Activated naive CD4-positive, alpha-beta T cell treated with anti-CD3 and anti-CD28 coated beads for 36 hours (primary cell): ENCODE results near the gene MRPL40. TPM values are rescaled to one million over a fixed set of nuclear protein-coding genes. Genes with fewer than 3 reads are reported as not detected.
"Not testable (repeated sequence)": the region's sequence is repeated elsewhere in the genome, so short reads cannot be mapped to it uniquely, and the experiment has no call there.

Experiments used
- CTCF ChIA-PET: fragments of 350-600 bp; sonication (Branson Sonifier 250); formaldehyde crosslinking; loops from one replicate; lab custom pipeline; 2021; ENCODE audit warnings: antibody characterized with exemption; lab: Charles Lee
- DNase-seq: peaks from one replicate; pipeline ENCODE4 v3.0.0-alpha.2; 2020
- H3K27ac Mint-ChIP-seq: one replicate; pipeline ENCODE4 v1.8.0; 2021; ENCODE audit warnings: mild to moderate bottlenecking, mixed read lengths
- H3K27me3 Mint-ChIP-seq: one replicate; pipeline ENCODE4 v1.8.0; 2021; ENCODE audit warnings: low read depth, mixed read lengths
- H3K36me3 Mint-ChIP-seq: one replicate; pipeline ENCODE4 v1.8.0; 2021; ENCODE audit warnings: low read depth, mixed read lengths
- H3K4me1 Mint-ChIP-seq: one replicate; pipeline ENCODE4 v1.8.0; 2021; ENCODE audit warnings: low read depth, mixed read lengths
- H3K4me3 Mint-ChIP-seq: one replicate; pipeline ENCODE4 v1.8.0; 2021; ENCODE audit warnings: mild to moderate bottlenecking, moderate library complexity, mixed read lengths
- H3K9me3 Mint-ChIP-seq: one replicate; pipeline ENCODE4 v1.8.0; 2021; ENCODE audit warnings: mixed read lengths
- intact Hi-C: fragments of 100-400 bp; cut with micrococcal nuclease; formaldehyde crosslinking; loops from one replicate; pipeline ENCODE4 v1.15.1; 2023
- total RNA-seq, 2 experiments: library from RNA; stranded (reverse); gene quantifications; one replicate each; pipeline ENCODE4 v1.2.3, GENCODE V29; 2021

The MRPL40 gene
- total RNA-seq, 2 experiments from 2014 or later: 32.6 to 34.9 TPM

DNA sequence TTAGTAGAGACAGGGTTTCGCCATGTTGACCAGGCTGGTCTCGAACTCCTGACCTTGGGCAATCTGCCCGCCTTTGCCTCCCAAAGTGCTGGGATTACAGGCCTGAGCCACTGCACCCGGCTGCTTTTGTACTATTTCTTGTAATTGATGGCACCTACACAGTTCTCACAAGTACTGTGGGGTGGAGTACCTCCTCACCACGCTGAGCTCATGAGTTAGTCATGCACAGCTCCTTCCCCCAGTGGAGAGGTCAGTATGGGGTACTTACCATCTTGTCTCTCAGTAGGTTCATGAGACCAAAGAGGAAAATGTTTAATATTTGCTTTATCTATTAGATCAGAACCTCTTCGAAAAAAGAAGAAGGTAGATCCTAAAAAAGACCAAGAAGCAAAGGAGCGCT lies 2.1 kb downstream of the MRPL40 start:
- intact Hi-C loops: loop anchor here (5.0 kb wide), 5 partner anchors 142 to 683 kb away; partner anchors contain the start of genes CLTCL1, DGCR2, RANBP1 and SLC25A1
- peaks cover 31% of the 10 kb centered on the region for H3K4me1 Mint-ChIP-seq
- peak overlapping the region; percentile 36 for H3K27ac Mint-ChIP-seq
- DNase-seq: no peak
- no peaks in the 10 kb centered on the region for H3K27me3 Mint-ChIP-seq
- H3K9me3 Mint-ChIP-seq: no peaks in the 10 kb centered on the region
- H3K4me3 Mint-ChIP-seq: no peak overlapping the region
- peaks cover 6% of the 10 kb centered on the region for H3K36me3 Mint-ChIP-seq
- CTCF ChIA-PET: interaction anchor here (0.9 kb wide), 1 partner anchor 10 kb away, joined by 3 read pairs; no protein-coding TSS in a partner anchor

DNA sequence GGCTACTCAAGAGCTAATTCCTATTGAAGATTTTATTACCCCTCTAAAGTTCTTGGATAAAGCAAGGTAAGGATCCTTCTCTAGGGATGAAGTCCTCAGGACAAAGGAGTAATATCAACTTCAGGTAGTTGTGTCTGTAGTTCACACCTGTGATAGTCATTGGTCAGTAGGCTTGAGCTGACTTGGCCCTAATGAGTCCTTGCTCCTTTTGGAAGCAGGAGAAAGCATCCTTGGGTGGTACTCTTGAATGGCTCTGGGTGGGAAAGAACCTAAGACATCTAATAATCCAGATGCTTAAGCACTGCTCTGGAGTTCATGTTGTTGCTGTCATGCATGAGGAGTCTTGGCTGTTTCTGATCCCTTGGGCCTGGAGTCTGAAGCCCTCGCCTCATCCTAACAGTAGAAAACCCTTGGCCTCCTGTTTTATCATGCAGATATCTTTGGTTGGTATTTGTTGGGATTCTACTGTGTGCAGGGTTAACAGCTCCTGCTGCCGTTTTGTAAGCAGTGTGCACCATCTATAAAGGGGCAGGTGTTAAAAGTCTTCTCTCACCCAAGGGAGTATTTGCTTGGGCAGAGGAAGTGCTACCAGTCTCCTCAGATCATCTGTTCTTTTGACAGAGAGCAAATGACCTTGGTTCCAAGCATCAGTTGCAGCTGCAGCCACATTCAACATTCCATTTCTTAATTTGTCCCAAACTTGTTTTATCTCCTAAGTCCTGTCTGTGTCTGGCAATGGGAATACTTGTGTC lies 2.7 kb downstream of the MRPL40 start:
- no peak for DNase-seq
- Mint-ChIP-seq H3K36me3 (peaks cover 6% of the 10 kb centered on the region), H3K27me3 (no peaks in the 10 kb centered on the region), H3K4me3 (no peak overlapping the region), H3K4me1 (peaks cover 25% of the 10 kb centered on the region), H3K9me3 (no peaks in the 10 kb centered on the region), H3K27ac (peak overlapping the region; percentile 61)
- intact Hi-C loops: loop anchor here (5.0 kb wide), 5 partner anchors 143 to 682 kb away; partner anchors contain the start of genes CLTCL1, DGCR2, RANBP1 and SLC25A1
- CTCF ChIA-PET: no interaction called here

DNA sequence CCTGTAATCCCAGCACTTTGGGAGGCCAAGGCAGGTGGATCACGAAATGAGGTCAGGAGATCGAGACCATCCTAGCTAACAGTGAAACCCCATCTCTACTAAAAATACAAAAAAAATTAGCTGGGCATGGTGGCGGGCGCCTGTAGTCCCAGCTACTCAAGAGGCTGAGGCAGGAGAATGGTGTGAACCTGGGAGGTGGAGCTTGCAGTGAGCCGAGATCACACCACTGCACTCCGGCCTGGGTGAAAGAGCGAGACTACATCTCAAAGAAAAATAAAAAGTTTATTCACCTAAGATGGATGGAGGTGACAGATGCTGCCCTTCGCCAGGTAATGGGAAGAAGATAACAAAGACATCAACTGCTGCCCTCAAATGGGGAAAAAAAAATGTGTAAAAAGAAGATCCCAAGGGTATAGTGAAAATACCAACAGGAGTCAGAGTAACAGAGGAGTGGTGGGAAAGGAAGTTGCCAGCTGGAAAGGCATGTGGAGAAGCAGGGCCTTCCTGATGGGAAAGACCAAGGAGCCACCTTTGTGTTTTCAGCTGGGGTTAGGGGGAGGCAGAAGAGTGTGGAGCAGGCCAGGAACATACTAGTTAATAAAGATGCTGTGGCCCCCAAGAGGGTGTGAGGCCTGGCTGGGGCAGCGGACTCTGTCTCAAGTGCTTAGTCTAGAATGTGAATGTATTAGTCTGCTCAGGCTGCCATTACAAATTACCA lies 4.3 kb downstream of the MRPL40 start:
- peaks cover 12% of the 10 kb centered on the region for H3K36me3 Mint-ChIP-seq
- H3K4me3 Mint-ChIP-seq, H3K27ac Mint-ChIP-seq, DNase-seq, intact Hi-C loops, H3K9me3 Mint-ChIP-seq, H3K27me3 Mint-ChIP-seq, CTCF ChIA-PET: not testable (repeated sequence)
- peaks cover 18% of the 10 kb centered on the region for H3K4me1 Mint-ChIP-seq

DNA sequence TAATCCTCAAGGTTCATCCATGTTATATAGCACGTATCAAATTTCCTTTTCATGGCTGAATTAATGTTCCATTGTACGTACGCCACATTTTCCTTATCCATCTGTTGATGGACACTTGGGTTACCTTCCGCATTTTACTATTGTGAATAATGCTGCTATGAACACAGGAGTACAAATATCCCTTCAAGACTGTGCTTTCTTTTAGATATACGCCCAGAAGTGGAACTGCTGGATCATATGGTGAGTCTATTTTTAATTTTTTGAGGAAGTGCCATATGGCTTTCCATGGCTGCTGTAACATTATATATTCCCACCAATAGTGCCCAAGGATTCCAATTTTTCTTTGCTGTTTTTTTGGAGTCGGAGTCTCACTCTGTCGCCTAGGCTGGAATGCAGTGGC lies 6.0 kb downstream of the MRPL40 start:
- no peaks in the 10 kb centered on the region for H3K9me3 Mint-ChIP-seq
- peaks cover 9% of the 10 kb centered on the region for H3K36me3 Mint-ChIP-seq
- no peaks in the 10 kb centered on the region for H3K27me3 Mint-ChIP-seq
- H3K4me3 Mint-ChIP-seq: no peak overlapping the region
- intact Hi-C loops: no loop called here
- no peak for DNase-seq
- peaks cover 15% of the 10 kb centered on the region for H3K4me1 Mint-ChIP-seq
- CTCF ChIA-PET: no interaction called here
- no peak overlapping the region for H3K27ac Mint-ChIP-seq

DNA sequence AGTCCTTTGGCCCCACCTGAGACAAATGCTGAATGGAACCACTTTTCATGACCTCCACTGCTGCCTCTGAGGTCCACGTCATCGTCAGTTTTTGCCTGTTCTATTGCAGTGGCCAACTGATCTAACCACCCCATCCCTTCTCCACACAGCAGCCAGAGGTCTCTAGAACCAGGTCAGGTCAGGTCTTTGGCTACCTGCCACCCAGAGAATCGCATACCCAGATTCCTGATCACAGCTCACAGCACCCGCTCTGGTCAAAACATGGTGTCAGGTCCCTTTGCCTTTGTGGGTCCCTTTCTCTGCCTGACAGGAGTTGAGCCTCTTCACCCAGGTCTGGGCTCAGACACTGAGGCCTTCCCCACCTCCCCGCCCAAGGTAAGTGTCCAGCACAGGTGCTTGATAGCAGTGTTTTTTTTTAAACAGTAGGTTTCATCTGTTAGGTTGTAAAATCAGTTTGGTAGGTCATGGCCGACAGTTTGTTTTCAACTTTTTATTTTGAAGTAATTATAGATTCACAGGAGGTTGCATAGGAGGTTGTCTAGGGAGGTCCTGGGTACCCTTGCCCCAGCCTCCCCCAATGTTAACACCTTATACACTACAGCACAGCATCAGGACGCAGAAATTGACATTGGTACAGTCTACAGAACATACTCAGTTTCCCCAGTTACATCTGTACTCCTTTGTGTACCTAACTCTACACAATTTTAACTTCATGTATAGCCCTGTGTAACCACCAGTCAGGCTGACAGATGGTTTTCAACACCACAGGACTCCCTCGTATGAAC lies 8.3 kb downstream of the MRPL40 start:
- Mint-ChIP-seq H3K4me3 (no peak overlapping the region), H3K27me3 (no peaks in the 10 kb centered on the region), H3K27ac (peak overlapping the region; percentile 44), H3K9me3 (no peaks in the 10 kb centered on the region), H3K4me1 (peaks cover 20% of the 10 kb centered on the region), H3K36me3 (peaks cover 9% of the 10 kb centered on the region)
- DNase-seq: no peak
- intact Hi-C loops: no loop called here
- CTCF ChIA-PET: no interaction called here

- Mint-ChIP-seq H3K4me3 (no peak overlapping the region), H3K36me3 (peaks cover 15% of the 10 kb centered on the region), H3K27me3 (no peaks in the 10 kb centered on the region), H3K4me1 (peaks cover 30% of the 10 kb centered on the region), H3K9me3 (no peaks in the 10 kb centered on the region), H3K27ac (peak overlapping the region; percentile 50)
- CTCF ChIA-PET: no interaction called here
- intact Hi-C loops: no loop called here
- DNase-seq: no peak
Measured at GRCh38 chr22:19442166-19442565, 9.8 kb downstream of the MRPL40 start.

- Mint-ChIP-seq H3K4me1 (peaks cover 36% of the 10 kb centered on the region), H3K36me3 (peaks cover 17% of the 10 kb centered on the region), H3K27me3 (no peaks in the 10 kb centered on the region), H3K9me3 (no peaks in the 10 kb centered on the region), H3K27ac (no peak overlapping the region), H3K4me3 (no peak overlapping the region)
- no peak for DNase-seq
- intact Hi-C loops: no loop called here
- CTCF ChIA-PET: interaction anchor here (0.6 kb wide), 1 partner anchor 10 kb away, joined by 3 read pairs; no protein-coding TSS in a partner anchor
Measured at GRCh38 chr22:19443544-19444211, 11.3 kb downstream of the MRPL40 start.

DNA sequence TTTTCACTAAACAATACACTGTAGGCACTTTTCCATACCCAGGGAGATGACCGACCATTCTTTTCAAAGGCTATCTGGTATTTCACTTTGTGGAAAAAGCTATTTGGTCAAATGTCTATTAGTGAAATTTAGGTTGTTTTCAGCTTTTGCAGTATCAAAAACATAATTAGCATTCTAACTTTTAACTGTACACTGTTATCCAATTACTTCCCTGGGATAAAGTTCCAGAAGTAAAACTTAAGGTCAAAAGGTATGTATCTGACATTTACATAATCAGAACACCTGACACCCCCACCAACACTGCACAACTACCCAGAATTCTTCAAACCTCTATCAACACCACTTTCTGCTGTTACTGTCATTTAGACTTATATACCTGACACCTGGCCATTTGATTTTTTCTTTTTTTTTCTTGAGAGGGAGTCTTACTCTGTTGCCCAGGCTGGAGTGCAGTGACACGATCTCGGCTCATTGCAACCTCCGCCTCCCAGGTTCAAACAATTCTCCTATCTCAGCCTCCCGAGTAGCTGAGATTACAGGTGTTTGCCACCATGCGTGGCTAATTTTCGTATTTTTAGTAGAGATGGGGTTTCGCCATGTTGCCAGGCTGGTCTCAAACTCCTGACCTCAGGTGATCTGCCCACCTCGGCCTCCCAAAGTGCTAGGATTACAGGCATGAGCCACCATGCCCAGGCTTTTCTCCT lies 13.1 kb downstream of the MRPL40 start:
- peaks cover 46% of the 10 kb centered on the region for H3K4me1 Mint-ChIP-seq
- CTCF ChIA-PET, H3K4me3 Mint-ChIP-seq, H3K9me3 Mint-ChIP-seq, DNase-seq, H3K27me3 Mint-ChIP-seq, H3K27ac Mint-ChIP-seq: not testable (repeated sequence)
- intact Hi-C loops: loop anchor here (5.0 kb wide), 1 partner anchor 162 kb away; no protein-coding TSS in a partner anchor
- peaks cover 15% of the 10 kb centered on the region for H3K36me3 Mint-ChIP-seq

DNA sequence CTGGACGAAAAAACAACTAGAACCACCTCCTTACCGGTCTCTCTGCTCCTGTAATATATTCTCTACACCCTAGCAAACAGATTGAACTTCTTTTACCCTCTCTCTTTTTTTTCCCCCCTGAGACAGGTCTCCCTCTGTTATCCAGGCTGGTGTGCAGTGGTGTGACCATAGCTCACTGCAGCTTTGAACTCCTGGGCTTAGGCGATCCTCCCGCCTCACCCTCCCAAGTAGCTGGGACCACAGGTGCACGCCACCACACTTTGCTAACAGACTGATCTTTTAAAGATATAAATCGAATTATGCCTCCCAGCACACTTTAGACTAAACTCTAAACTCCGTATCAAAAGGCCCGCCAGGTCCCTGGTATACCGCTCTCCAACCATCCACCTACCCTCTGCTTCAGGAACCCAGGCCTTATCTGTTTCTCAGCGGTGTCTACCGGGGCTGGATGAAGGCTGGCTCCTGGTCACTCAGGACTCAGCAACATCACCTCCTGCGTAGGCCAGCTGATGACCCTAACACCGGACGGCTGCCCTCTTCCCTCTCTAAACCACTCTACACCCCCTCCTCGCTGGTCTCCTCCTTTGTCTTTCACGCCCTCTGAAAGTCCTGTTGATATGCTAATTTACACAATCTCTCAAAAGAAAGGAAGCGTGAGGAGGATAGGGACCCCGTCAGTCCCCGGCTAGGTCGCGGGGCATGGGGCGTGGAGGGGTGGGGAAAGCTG lies 14.4 kb downstream of the MRPL40 start:
- Mint-ChIP-seq H3K4me3 (peak overlapping the region; percentile 86), H3K4me1 (peaks cover 46% of the 10 kb centered on the region), H3K9me3 (no peaks in the 10 kb centered on the region), H3K27ac (peak overlapping the region; percentile 80), H3K36me3 (peaks cover 19% of the 10 kb centered on the region), H3K27me3 (no peaks in the 10 kb centered on the region)
- intact Hi-C loops: loop anchor here (1.0 to 5.0 kb wide), 2 partner anchors 14 to 161 kb away; partner anchors contain the start of gene MRPL40
- CTCF ChIA-PET: interaction anchor here (0.7 kb wide), 1 partner anchor 13 kb away, joined by 3 read pairs; no protein-coding TSS in a partner anchor
- no peak for DNase-seq

DNA sequence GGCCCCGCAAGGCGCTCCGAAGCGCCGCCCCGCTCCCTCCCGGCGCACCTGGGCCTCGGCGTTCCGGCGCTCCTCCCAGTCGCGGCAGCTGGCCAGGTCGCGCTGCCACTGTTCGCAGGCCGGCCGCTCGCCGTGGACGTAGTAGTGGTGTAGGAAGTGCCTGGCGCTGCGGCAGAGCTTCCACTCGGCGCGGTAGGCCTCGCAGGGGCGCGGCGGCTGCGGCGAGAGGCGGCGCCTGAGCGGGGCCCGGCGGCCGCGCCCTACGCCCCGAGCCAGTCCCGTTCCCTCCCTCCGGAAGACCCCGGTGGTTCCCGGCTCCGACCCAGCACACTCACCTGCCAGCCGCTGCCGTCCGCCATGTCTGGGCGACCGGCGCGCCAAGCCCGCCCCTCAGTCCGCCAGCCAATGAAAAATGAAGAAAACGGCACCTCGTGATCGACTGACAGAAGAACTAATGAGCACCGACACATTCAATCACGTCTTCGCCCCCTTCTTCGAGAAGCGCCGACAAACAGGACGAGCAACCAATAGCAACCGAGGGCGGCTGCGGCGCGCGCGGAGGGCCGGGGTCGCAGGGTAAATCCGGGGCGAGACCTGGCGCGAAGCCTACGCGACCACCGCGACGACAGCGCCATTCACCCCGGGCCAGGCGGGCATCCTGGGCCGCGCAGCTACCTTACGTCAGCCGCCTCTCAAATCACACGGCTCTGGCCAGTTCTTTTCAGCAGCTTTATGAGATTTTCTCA lies 15.2 kb downstream of the MRPL40 start, which contains the start of gene C22orf39:
C22orf39 (minus strand) TSS at position 382 of the 746 bp plus-strand sequence; CDS start at position 359, 23 bp downstream.
- Mint-ChIP-seq H3K4me3 (peak within 1 kb of the TSS; percentile 86), H3K36me3 (peaks cover 22% of the 10 kb centered on the region), H3K27ac (peak within 1 kb of the TSS; percentile 90), H3K27me3 (no peaks in the 10 kb centered on the region), H3K9me3 (no peaks in the 10 kb centered on the region), H3K4me1 (peaks cover 46% of the 10 kb centered on the region)
- intact Hi-C loops: loop anchor here (1.0 to 5.0 kb wide), 2 partner anchors 15 to 160 kb away; partner anchors contain the start of gene MRPL40
- CTCF ChIA-PET: interaction anchor here (0.7 kb wide), 1 partner anchor 14 kb away, joined by 3 read pairs; no protein-coding TSS in a partner anchor
- peak; percentile 93 for DNase-seq
